HepG2 (cell line): ENCODE data around the gene ANO4. TPM values are rescaled to one million over a fixed set of nuclear protein-coding genes. Genes with fewer than 3 reads are reported as not detected.

Experiments
- ATAC-seq: fragments of 200-7000 bp; cut with Tn5 transposase; 3 replicates; pipeline ENCODE4 v1.9.1; 2020; ENCODE audit warnings: mild to moderate bottlenecking, moderate library complexity
- BruUV-seq: library from RNA; stranded (reverse); fragments of 400-500 nt; replicated peaks from 2 replicates; lab custom pipeline; 2021; lab: Mats Ljungman, UMichigan
- CTCF ChIA-PET: fragments of 300-600 bp; formaldehyde crosslinking; extraction: SDS; loops from one replicate; lab custom pipeline; 2021; ENCODE audit warnings: low total read pairs, inconsistent platforms, low intra/inter-chr PET ratio; lab: Yijun Ruan, JAX
- POLR2A ChIA-PET: fragments of 350-600 bp; sonication (Branson Sonifier 250); formaldehyde crosslinking; loops from one replicate; lab custom pipeline; 2020; ENCODE audit warnings: antibody characterized with exemption, inconsistent platforms; lab: Yijun Ruan, JAX
- DNase-seq: peaks from one replicate; pipeline ENCODE4 v3.0.0-alpha.2; 2015; ENCODE audit warnings: low spot score
- FAIRE-seq: peaks from 3 replicates; lab custom pipeline; 2011; peaks lifted over from hg19 to GRCh38; lab: Jason Lieb, UNC
- H2AFZ ChIP-seq: one replicate; pipeline ENCODE4 v1.6.1; 2011; ENCODE audit warnings: low read length, inconsistent platforms
- H3K27ac ChIP-seq: fragments of 300-600 bp; 3 replicates; pipeline ENCODE4 v1.8.0; 2011; ENCODE audit warnings: mixed run types, mild to moderate bottlenecking, mixed read lengths, low read length, inconsistent platforms; ENCODE audit not compliant: insufficient read depth; ENCODE audit errors: extremely low read length
- H3K27me3 ChIP-seq, 2 experiments: fragments of 200-600 bp in 1 of 2; 2 replicates in 1 of 2; 3 replicates in 1 of 2; pipeline versions ENCODE4 v1.6.0 to v1.8.0; 2011; ENCODE audit warnings: low read length in 2 of 2, mild to moderate bottlenecking in 2 of 2, moderate library complexity in 2 of 2, inconsistent platforms in 1 of 2; ENCODE audit not compliant: insufficient read depth in 2 of 2, control insufficient read depth in 1 of 2
- H3K36me3 ChIP-seq, 2 experiments: fragments of 200-600 bp in 1 of 2; replicated peaks in 1 of 2; 2 replicates in 1 of 2; 3 replicates in 1 of 2; pipeline versions ENCODE4 v1.5.1 to v1.8.0; 2011; ENCODE audit warnings: low read length in 2 of 2, inconsistent platforms in 1 of 2; ENCODE audit not compliant: insufficient read depth in 2 of 2, control insufficient read depth in 1 of 2
- H3K4me1 ChIP-seq: 2 replicates; pipeline ENCODE4 v1.5.1; 2012; ENCODE audit warnings: low read length, inconsistent platforms; ENCODE audit not compliant: insufficient read depth
- H3K4me2 ChIP-seq: 2 replicates; pipeline ENCODE4 v1.6.0; 2011; ENCODE audit warnings: low read depth, low read length, inconsistent platforms
- H3K4me3 ChIP-seq, 3 experiments: fragments of 200-600 bp in 1 of 3; sonication (generic), shearing (Covaris generic) in 1 of 3; replicated peaks in 1 of 3; 2 replicates each; pipeline ENCODE4 v1.5.1; 2011 to 2016; ENCODE audit warnings: low read length in 3 of 3, inconsistent platforms in 2 of 3, low read depth in 2 of 3, mild to moderate bottlenecking in 2 of 3, control low read depth in 1 of 3, mixed read lengths in 1 of 3; ENCODE audit not compliant: insufficient read depth in 1 of 3
- H3K79me2 ChIP-seq: one replicate; pipeline ENCODE4 v1.6.1; 2011; ENCODE audit warnings: low read length, inconsistent platforms; ENCODE audit not compliant: insufficient read depth
- H3K9ac ChIP-seq: 2 replicates; pipeline ENCODE4 v1.6.0; 2011; ENCODE audit warnings: mild to moderate bottlenecking, low read depth, low read length, inconsistent platforms; ENCODE audit not compliant: insufficient read depth
- H3K9me3 ChIP-seq: 2 replicates; pipeline ENCODE4 v1.5.1; 2012; ENCODE audit warnings: mild to moderate bottlenecking, low read length
- H4K20me1 ChIP-seq: 2 replicates; pipeline ENCODE4 v1.6.0; 2011; ENCODE audit warnings: inconsistent platforms, mild to moderate bottlenecking, low read length, moderate library complexity; ENCODE audit not compliant: insufficient read depth
- KDM5A ChIP-seq: fragments of 200-600 bp; sonication (generic); IDR thresholded peaks from 2 replicates; pipeline ENCODE4 v1.7.0; 2018; ENCODE audit warnings: antibody characterized with exemption, mild to moderate bottlenecking, low read length, borderline replicate concordance
- NCOR1 ChIP-seq: fragments of 200-600 bp; sonication (generic); IDR thresholded peaks from 2 replicates; pipeline ENCODE4 v1.7.0; 2017; ENCODE audit warnings: antibody characterized with exemption, low read length, borderline replicate concordance
- SALL1 ChIP-seq: sonication (generic); formaldehyde crosslinking; IDR thresholded peaks from 2 replicates; pipeline ENCODE4 v1.8.0; 2022; ENCODE audit warnings: mild to moderate bottlenecking, missing genetic modification reagents
- ZFP1 ChIP-seq: IDR thresholded peaks from 2 replicates; pipeline ENCODE4 v1.6.1; 2016
- ZNF326 ChIP-seq: sonication (generic); formaldehyde crosslinking; IDR thresholded peaks from 2 replicates; pipeline ENCODE4 v1.4.0; 2020; ENCODE audit warnings: missing genetic modification reagents, borderline replicate concordance
- ZSCAN22 ChIP-seq: sonication (generic); formaldehyde crosslinking; IDR thresholded peaks from 2 replicates; pipeline ENCODE4 v1.4.0; 2020; ENCODE audit warnings: mild to moderate bottlenecking, missing genetic modification reagents
- WGBS: methylation state at CpG from one replicate; pipeline ENCODE4 v1.1.6; 2017; ENCODE audit warnings: low lambda C conversion rate; 5-methylcytosine and 5-hydroxymethylcytosine counted together
- in situ Hi-C: cut with HindIII; loops from 2 replicates; pipeline ENCODE4 v1.10.0; 2017; ENCODE audit warnings: low pct_unique_long_range_greater_than_20kb; ENCODE audit not compliant: extremely low pct_ligation_motif_present
- intact Hi-C: fragments of 100-400 bp; cut with micrococcal nuclease; formaldehyde crosslinking; loops from one replicate; pipeline ENCODE4 v1.10.0; 2022; ENCODE audit not compliant: unreplicated experiment
- polyA plus RNA-seq, 8 experiments: library from polyadenylated mRNA; depleted of rRNA in 3 of 8; stranded (reverse) in 7 of 8; unstranded in 1 of 8; fragments of >200 nt; fragmentation: Illumina TruSeq in 4 of 8; extraction: Trizol in 4 of 8; gene quantifications; 2 replicates each; pipeline versions ENCODE4 v1.2.1 to v1.2.3, GENCODE V29; 2011 to 2016; ENCODE audit warnings: low read depth in 4 of 8, missing spikeins in 1 of 8, mixed read lengths in 1 of 8; ENCODE audit not compliant: insufficient read depth in 1 of 8
- total RNA-seq, 5 experiments: library from RNA; depleted of rRNA; stranded (reverse); fragments of >200 nt; fragmentation: Illumina TruSeq; extraction: Trizol; gene quantifications; 2 replicates each; pipeline ENCODE4 v1.2.3, GENCODE V29; 2016; ENCODE audit warnings: low read depth in 1 of 5
- TF ChIP-seq, protein P1 (sequence below): sonication (generic); formaldehyde crosslinking; IDR thresholded peaks from 2 replicates; pipeline ENCODE4 v1.4.0; 2020; ENCODE audit warnings: missing genetic modification reagents

Gene ANO4
- total and polyA plus RNA-seq, 2 of the 13 experiments (the other 11 are each of a cell fraction or from before 2014, with no cell fraction given), result not detected

DNA sequence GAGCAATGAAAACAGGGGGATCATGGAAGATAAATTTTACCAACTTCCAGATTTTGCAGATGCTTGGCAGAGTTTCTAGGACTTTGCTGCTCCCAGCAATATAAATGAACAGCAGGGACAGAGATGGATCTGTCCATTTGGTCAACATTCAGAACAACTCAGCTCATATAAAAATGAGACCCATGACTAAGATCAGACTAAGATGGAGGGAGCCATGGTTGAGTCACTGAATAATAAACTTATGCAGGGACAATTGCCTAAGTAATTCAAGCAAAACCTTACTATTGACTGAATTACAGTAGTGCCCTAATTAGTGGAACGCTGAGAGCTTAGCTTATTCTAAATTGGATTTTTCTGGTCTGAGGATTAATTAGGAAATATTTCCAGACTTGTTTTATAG, 210.3 kb downstream of the ANO4 start:
- 0% methylated on average over 1 of the region's 1 CpG for WGBS
- Histone ChIP-seq H3K4me2 (no peak overlapping the region), H3K4me1 (no peaks in the 10 kb centered on the region), H3K9me3 (peaks cover 14% of the 10 kb centered on the region), H3K27ac (no peak overlapping the region), H3K79me2 (no peaks in the 10 kb centered on the region), H4K20me1 (no peaks in the 10 kb centered on the region), H2AFZ (no peak overlapping the region), H3K4me3 (no peak overlapping the region), H3K9ac (no peak overlapping the region), H3K36me3 (no peaks in the 10 kb centered on the region), H3K27me3 (no peaks in the 10 kb centered on the region)
- ATAC-seq (no peak), DNase-seq (no peak), FAIRE-seq (no peak)
- ChIA-PET POLR2A (no interaction called here), CTCF (no interaction called here)
- intact Hi-C loops (no loop called here), in situ Hi-C loops (no loop called here)
- no TSS peak for BruUV-seq
- TF ChIP-seq ZSCAN22 (CRISPR knock-in tag) (no peak), ZNF326 (CRISPR knock-in tag) (no peak), KDM5A (no peak), SALL1 (no peak)

DNA sequence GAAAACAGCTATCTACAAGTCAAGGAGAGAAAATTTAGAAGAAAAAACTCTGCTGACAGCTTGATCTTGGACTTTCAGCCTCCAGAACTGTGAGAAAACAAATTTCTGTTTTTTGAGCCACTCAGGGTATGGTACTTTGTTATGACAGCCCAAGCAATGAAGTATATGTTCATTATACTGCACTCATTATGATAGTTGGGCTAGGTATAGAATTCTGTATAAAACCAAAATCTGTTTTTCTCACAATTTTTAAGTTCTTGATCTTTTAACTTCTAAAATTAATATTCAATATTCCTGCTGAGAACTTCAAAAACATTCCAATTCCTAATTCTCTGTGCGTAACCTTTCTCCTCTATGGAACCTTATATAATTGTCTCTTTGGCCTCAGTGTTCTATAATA, 214.7 kb downstream of the ANO4 start:
- no peaks in the 10 kb centered on the region for H3K4me1 ChIP-seq
- ATAC-seq, result no peak
- no peak overlapping the region for H3K27ac ChIP-seq
- intact Hi-C loops (no loop called here), in situ Hi-C loops (no loop called here)
- DNase-seq, result no peak
- no peaks in the 10 kb centered on the region for H3K27me3 ChIP-seq
- H3K9me3 ChIP-seq, result peaks cover 28% of the 10 kb centered on the region
- BruUV-seq, result no TSS peak
- TF ChIP-seq NCOR1 (no peak), ZFP1 (peak; percentile 92; the same call in 1 of the 2 replicates)
- TF ChIP-seq, protein P1, sequence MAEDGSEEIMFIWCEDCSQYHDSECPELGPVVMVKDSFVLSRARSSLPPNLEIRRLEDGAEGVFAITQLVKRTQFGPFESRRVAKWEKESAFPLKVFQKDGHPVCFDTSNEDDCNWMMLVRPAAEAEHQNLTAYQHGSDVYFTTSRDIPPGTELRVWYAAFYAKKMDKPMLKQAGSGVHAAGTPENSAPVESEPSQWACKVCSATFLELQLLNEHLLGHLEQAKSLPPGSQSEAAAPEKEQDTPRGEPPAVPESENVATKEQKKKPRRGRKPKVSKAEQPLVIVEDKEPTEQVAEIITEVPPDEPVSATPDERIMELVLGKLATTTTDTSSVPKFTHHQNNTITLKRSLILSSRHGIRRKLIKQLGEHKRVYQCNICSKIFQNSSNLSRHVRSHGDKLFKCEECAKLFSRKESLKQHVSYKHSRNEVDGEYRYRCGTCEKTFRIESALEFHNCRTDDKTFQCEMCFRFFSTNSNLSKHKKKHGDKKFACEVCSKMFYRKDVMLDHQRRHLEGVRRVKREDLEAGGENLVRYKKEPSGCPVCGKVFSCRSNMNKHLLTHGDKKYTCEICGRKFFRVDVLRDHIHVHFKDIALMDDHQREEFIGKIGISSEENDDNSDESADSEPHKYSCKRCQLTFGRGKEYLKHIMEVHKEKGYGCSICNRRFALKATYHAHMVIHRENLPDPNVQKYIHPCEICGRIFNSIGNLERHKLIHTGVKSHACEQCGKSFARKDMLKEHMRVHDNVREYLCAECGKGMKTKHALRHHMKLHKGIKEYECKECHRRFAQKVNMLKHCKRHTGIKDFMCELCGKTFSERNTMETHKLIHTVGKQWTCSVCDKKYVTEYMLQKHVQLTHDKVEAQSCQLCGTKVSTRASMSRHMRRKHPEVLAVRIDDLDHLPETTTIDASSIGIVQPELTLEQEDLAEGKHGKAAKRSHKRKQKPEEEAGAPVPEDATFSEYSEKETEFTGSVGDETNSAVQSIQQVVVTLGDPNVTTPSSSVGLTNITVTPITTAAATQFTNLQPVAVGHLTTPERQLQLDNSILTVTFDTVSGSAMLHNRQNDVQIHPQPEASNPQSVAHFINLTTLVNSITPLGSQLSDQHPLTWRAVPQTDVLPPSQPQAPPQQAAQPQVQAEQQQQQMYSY (CRISPR knock-in tag), result no peak
- ChIA-PET POLR2A (no interaction called here), CTCF (no interaction called here)
- H3K4me2 ChIP-seq, result no peak overlapping the region
- no peak for FAIRE-seq
- H3K4me3 ChIP-seq, result no peak overlapping the region
- no peaks in the 10 kb centered on the region for H3K79me2 ChIP-seq
- H4K20me1 ChIP-seq, result no peaks in the 10 kb centered on the region
- WGBS, result 43% methylated on average over 1 of the region's 1 CpG
- H2AFZ ChIP-seq, result no peak overlapping the region
- H3K36me3 ChIP-seq, result no peaks in the 10 kb centered on the region
- no peak overlapping the region for H3K9ac ChIP-seq
